Subcutaneous adipose tissue (tissue), 4 donors: ENCODE results near the gene OPCML. TPM values are rescaled to one million over a fixed set of nuclear protein-coding genes. Genes with fewer than 3 reads are reported as not detected.

Source experiments
- CTCF ChIP-seq: fragments of 450-650 bp; IDR thresholded peaks from one replicate; pipeline ENCODE4 v1.5.1; 2016; ENCODE audit warnings: low read depth, mild to moderate bottlenecking, control low read depth, antibody characterized with exemption, moderate library complexity
- total RNA-seq, 4 donors: library from RNA; depleted of rRNA; stranded (reverse); fragments of >200 nt; gene quantifications; one replicate each; pipeline ENCODE4 v1.1.0, GENCODE V29; 2016

The OPCML gene
- total RNA-seq, 4 donors from 2014 or later: under 0.01 TPM; not detected in 3

- TF ChIP-seq CTCF: no peak
These were observed 893.9 kb downstream of the OPCML start for GRCh38 chr11:132638423-132638822.

GRCh38 chr11:132636523-132636922, 895.8 kb downstream of the OPCML start:
- TF ChIP-seq CTCF: no peak

- TF ChIP-seq CTCF: no peak
These were observed 899.6 kb downstream of the OPCML start for GRCh38 chr11:132632641-132633124.

GRCh38 chr11:132631989-132632388, 900.3 kb downstream of the OPCML start:
- no peak for TF ChIP-seq CTCF

GRCh38 chr11:132627981-132628380, 904.3 kb downstream of the OPCML start:
- no peak for TF ChIP-seq CTCF

- no peak for TF ChIP-seq CTCF
These were observed 905.9 kb downstream of the OPCML start for GRCh38 chr11:132626446-132626845.

GRCh38 chr11:132623511-132623910, 908.8 kb downstream of the OPCML start:
- no peak for TF ChIP-seq CTCF
